Stimulated activated naive CD4-positive, alpha-beta T cell treated with Interleukin-2 at 50 U/mL for 16 hours (primary cell): ENCODE results near the gene SLC25A36.

Experiments used
- DNase-seq: peaks from one replicate; lab custom pipeline; 2025; lab: John Stamatoyannopoulos, UW

The SLC25A36 gene, protein sequence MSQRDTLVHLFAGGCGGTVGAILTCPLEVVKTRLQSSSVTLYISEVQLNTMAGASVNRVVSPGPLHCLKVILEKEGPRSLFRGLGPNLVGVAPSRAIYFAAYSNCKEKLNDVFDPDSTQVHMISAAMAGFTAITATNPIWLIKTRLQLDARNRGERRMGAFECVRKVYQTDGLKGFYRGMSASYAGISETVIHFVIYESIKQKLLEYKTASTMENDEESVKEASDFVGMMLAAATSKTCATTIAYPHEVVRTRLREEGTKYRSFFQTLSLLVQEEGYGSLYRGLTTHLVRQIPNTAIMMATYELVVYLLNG

DNA sequence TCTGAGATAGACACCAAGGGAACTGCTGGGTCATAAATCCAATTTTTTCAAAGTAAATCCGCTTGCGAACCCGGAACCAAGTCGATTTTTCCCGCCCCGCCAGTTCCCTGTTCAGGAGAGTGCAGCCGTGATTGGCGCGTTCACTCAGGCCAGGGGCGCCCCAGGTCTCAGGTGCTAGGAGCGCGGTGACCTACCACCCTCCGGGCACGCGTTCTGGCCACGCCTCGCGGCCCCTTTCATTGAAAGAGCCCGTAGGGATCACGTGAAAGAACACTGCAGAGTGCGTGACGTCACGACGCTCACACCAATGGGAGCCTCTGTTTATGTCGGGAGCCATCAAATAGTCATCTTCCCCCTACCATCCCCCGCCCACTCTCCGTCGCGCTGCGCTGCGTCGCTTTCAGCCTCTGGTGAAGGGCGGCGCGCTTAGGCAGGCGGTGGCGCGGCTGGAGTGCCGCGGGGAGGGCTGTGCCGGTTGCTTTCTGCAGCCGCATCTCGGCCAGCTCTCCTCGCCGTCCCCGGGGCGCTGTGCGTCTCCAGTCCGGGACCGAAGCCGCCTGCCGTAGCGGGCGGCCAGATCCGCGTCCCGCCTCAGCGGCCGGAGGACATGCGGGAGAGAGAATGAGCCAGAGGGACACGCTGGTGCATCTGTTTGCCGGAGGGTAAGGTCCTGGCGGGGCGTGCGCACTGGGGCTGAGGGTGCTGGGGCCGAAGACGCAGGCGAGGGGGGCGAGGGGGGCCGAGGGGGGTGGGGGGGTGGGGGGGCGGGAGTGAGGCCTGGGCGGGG, at the start of gene SLC25A36:
SLC25A36 (plus strand) TSS at position 403 of the 787 bp plus-strand sequence; CDS start at position 622, 219 bp downstream.
- DNase-seq = peak; percentile 96

- no peak for DNase-seq
Observed at GRCh38 chr3:140896997-140897396, 44.6 kb upstream of the SLC25A36 start.

DNA sequence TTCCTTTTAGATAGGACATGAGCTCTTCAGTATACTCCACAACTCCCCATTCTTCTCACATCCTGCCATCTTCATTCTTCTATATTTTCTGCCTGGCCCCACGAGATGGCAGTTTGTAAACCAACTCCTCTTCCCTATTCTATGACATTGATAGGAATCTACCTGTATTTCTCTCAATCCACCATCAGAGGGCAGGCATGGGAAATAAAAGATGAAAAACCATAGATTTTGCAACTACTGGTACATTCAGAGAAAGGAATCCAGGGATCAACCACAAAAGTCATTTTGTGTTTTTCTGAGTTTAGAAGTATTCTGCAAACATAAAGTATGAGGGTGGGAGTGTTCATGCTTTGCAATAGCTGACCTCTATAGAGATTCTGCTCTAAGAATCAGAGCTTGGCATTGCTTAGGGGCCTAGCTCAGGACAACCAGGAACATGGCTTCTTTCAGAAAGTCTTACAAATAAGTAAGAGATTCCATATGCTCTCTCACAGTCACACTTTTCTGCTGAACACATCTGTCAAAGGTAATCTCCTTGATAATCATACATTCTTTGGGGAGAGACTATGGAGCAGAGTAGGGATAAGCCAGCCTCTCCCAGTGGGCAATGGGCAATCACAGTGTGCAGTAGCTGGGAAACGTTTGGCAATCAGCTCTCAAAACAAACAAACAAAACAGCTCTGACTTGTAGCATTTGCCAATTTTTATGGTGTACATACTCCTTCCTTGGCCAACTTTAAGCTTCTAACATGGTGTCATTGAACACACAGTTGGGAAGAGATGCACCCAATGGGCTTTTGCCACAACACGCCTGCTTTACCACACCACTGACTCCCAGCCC, 43.1 kb upstream of the SLC25A36 start:
- no peak for DNase-seq

- DNase-seq = no peak
Observed at GRCh38 chr3:140899363-140899762, 42.3 kb upstream of the SLC25A36 start.

- DNase-seq = no peak
Observed at GRCh38 chr3:140902791-140903190, 38.8 kb upstream of the SLC25A36 start.

- DNase-seq = no peak
Observed at GRCh38 chr3:140903196-140903595, 38.4 kb upstream of the SLC25A36 start.

DNA sequence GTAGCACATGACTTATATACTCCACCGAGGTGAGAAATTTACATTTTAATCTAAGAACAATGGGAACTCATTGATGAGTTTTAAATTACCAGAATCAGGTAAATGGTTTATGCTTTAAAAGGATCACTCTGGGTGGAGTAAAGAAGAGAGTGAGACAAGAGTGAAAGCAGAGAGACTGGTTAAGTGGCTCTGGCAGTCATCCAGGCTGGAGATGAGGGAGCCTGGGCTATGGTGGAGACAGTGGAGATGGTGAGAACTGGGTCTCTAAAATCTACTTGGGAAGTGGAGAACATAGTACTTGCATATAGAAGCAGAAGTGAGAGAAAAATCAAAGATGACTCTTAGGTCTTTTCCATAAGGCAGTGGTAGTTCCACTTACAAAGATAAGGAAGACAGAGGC, 37.1 kb upstream of the SLC25A36 start:
- no peak for DNase-seq

GRCh38 chr3:140905559-140905958, 36.1 kb upstream of the SLC25A36 start:
- no peak for DNase-seq

GRCh38 chr3:140906785-140907184, 34.9 kb upstream of the SLC25A36 start:
- no peak for DNase-seq

DNA sequence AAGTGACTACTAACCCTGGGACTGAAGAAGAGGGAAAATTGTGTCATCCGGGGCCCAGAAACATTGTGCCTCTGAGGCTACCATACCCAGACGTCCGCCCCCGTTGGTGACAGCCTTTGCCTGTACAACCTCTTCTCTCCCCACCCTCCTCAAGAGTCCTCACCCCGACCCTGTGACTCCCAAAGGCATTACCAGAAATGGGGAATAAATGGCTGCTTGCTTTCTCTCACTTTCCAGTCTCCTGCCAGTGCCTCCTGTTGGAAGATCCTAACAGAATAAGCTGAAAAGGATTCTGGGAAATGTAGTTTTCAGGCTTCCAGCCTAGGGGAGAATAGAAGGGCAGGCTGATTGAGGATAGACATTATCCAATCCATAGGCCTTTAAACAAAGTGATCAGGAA, 30.8 kb upstream of the SLC25A36 start:
- DNase-seq = no peak

DNA sequence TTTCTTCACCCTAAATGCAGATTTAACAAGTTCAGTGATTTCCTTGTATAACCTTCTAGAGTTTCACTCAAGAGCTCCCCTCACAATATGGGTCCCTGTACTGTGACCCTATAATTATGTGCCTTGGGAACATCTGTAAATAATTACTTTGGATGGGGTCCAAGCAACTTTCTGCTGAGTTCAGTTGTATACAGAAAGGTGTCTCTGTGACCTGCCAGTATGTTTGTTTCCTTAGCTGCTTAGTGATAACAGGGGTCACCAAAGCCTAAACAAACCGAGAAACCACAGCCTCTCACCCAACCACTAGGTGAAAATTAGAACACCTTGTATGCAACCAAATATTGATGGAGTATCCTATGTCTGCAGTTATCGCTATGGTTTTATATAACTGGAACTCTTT, 29.8 kb upstream of the SLC25A36 start:
- DNase-seq = no peak

- no peak for DNase-seq
Observed at GRCh38 chr3:140913728-140914127, 27.9 kb upstream of the SLC25A36 start.

DNA sequence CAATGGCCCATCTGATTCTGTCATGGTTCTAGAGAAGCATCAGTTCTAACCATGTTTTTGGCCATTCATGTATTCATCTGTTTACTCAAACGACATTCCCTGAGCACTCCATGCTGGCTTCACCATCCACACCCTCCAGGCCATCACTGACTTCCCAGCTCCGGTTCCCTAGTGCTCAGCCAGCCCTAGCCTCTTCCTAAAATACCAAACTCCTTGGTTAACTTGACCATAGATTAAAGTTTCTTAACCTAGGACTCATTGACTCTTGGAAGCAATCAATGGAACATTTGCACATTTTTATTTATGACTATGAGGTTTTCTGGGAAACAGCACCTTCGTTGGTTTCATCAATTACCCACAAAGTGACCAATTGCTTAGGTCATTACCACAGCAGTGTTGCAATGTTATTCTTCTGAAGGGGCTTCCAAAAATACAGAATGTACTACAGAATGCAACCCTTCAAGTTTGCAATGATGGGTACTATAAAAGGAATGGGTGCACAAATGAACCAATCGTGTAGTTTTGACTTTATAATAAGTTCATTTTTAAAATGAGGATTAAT, 27.2 kb upstream of the SLC25A36 start:
- no peak for DNase-seq

GRCh38 chr3:140916603-140917002, 25.0 kb upstream of the SLC25A36 start:
- no peak for DNase-seq

DNA sequence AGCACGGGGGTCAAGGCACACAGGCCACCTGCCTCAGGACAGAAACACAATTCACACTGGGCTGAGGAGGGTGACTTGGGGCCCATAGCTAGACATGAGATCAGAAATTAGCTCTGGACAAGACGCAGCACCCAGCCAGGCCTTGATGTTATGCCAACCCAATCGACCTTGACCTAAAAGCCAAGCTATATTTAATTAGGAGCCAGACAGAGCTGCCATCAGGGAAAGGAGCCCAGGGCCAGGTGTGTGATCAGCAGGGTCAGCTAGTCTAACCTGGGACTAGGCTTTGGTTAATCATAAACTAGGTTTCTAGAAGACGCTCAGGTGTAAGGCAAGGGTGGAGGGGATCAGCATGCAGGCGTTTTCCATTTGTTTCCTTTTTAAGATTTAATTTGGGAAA, 23.9 kb upstream of the SLC25A36 start:
- DNase-seq = no peak

DNA sequence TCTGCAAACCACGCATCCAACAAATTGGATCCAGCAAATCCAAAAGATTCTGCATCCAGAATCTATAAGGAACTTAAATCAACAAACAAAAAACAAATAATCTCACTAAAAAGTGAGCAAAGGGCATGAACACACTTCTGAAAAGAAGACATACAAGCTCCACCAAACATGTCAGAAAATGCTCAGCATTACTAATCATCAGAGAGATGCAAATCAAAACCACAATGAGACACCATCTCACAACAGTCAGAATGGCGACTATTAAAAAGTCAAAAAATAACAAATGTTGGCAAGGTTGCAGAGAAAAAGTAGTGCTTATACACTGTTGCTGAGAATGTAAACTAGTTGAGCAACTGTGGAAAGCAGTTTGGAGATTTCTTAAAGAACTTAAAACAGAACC, 21.6 kb upstream of the SLC25A36 start:
- no peak for DNase-seq

GRCh38 chr3:140922634-140923033, 19.0 kb upstream of the SLC25A36 start:
- no peak for DNase-seq

GRCh38 chr3:140924097-140924873, 17.4 kb upstream of the SLC25A36 start:
- no peak for DNase-seq

DNA sequence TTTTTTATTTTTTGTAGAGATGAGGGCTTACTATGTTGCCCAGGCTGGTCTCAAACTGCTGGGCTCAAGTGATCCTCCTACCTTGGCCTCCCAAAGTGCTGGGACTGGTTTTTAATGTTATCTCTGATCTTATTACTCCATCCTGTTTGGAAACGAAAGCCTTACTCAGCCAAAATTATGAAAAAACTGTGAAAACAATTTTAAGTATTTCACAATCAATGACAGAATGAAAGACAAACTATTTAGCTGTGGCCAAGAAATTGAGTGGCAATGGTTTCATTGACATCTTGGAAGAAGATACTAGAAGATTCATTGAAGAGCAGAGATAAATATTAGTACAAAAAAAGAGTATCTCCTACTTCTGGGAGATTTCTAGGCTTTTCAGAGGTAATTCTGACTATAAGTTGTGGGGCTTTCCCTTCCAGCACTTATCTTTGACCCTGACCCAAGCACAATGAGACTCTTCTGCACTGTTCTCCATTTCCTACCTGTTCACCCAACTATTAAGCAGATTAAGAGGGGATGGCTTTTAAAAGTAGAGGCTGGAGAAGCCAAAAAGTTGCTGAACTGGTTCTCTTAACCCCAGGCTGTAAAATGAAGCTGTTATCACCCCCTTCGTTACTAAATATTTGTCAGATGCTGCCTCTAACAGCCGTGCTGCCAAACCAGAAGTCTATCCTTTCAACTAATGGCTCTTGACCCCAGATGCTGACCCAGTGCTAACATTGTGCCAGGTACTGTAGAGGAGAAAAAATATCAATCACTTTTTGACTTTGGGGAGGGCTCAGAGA, 14.2 kb upstream of the SLC25A36 start:
- no peak for DNase-seq

DNA sequence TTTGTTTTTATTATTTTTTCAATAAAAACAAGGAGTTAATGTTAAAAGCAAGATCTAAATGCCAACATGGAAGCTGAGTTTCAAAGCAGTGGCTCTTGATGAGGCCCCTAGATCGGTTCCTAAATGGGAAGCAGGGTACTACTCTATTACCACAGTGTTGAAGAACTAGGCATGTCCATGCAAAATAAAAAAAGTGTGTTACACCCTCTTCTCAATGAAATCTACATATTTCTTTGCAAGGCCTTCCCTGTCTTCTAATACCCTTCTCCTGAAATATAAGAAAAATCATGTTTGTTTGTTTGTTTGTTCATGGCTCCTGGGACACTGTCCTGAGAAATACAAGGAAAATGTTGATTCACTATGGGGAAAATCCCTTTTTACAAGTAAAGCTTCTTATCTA, 12.2 kb upstream of the SLC25A36 start:
- DNase-seq = no peak

DNA sequence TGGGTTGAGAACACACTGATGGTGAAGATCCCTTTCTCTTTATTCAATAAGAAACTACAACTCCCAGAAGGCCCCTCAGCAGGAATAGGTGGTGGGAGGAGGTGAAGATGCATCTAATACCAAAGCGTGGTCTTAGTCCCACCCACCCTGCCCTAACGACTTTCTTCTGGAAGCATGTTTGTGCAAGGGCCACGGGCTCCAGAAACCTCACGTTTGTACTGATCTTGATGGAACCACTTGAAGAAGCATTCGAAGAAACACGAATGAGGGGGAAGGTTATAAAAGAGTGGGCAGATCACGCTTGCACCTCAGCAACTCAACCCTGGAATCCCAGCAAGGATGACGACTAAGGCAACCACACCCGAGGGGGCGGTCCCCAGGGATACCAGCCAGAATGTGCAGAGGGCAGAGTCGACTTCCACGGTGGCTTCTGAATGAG, 10.6 kb upstream of the SLC25A36 start:
- no peak for DNase-seq
